ENCODE results near the gene ISCA2.

ISCA2 gene

DNA sequence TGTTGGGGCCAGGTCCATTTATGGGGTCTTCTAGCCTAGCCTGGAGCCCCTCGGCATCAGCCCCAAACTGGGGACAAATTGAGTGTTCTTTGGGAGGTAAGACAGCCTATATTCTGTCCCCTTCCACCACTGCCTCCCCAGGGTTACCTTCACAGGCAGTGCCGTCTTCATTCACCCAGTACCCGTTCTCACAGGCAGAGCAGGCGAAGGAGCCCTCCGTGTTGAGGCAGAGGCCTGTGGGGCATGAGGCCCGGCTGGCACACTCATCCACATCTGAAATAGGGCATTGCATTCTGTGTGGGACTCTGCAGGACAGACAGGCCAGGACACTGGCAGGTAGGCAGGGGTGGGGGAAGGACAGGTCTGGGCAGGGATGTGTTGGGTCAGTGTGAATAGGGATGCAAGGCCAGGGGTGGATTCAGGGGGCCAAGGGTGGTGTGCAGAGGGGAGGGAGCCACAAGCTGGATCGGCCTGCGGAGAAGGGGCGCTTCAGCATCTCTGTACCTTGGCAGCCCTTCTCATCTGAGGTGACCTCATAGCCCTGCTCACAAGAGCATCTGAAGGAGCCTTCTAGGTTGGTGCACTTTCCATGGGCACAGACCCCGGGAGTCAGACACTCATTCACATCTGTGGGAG, 16.1 kb downstream of the ISCA2 start:
- no peak overlapping the region for H3K4me3 ChIP-seq (replicated peaks in 1 of 2; ENCODE audit: low read depth in 2 of 2, low read length in 2 of 2)
- DNase-seq (ENCODE audit: low read depth in 2 of 2) = no peak
- TF ChIP-seq, protein P1, sequence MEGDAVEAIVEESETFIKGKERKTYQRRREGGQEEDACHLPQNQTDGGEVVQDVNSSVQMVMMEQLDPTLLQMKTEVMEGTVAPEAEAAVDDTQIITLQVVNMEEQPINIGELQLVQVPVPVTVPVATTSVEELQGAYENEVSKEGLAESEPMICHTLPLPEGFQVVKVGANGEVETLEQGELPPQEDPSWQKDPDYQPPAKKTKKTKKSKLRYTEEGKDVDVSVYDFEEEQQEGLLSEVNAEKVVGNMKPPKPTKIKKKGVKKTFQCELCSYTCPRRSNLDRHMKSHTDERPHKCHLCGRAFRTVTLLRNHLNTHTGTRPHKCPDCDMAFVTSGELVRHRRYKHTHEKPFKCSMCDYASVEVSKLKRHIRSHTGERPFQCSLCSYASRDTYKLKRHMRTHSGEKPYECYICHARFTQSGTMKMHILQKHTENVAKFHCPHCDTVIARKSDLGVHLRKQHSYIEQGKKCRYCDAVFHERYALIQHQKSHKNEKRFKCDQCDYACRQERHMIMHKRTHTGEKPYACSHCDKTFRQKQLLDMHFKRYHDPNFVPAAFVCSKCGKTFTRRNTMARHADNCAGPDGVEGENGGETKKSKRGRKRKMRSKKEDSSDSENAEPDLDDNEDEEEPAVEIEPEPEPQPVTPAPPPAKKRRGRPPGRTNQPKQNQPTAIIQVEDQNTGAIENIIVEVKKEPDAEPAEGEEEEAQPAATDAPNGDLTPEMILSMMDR (IDR thresholded peaks at IDR 0.05; ENCODE audit: low read depth, low read length) = no peak

DNA sequence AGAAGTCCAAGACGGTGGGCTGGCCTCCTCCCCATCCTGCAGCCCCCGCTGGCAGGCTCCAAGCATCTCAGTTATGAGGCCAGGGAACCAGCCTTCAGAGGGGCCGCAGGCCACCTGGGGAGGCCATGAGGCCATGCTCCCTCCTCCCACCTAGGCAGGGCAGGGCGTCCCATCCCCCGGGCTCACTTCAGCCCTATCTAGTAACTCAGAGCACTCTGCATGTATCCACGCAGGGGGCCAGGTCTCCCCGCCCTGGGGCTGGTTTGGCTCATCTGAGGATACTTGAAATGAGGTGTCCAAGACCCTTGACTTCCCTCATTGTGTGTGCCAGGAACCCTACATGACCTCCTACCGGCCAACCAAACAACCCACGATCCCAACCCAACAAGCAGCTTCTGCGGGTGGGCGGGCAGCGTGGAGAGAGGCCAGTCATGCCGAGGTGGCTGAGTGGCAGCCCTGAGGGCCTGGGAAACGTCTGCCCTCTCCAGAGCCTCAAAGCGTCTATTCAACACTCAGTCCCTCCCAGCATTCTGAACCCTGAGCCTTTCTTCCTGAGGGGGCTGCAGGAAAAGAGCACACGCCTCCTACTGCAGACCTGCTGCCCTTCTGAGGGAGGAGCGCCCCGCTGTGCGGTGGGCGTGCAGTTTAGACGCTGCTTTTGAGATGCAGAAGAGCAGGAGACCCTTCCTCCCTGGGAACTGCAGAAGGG, 16.8 kb downstream of the ISCA2 start:
- no peak overlapping the region for H3K4me3 ChIP-seq (replicated peaks in 1 of 2; ENCODE audit: low read depth in 2 of 2, low read length in 2 of 2)
- peak; percentile 45 to 49 for DNase-seq (ENCODE audit: low read depth in 2 of 2)

DNA sequence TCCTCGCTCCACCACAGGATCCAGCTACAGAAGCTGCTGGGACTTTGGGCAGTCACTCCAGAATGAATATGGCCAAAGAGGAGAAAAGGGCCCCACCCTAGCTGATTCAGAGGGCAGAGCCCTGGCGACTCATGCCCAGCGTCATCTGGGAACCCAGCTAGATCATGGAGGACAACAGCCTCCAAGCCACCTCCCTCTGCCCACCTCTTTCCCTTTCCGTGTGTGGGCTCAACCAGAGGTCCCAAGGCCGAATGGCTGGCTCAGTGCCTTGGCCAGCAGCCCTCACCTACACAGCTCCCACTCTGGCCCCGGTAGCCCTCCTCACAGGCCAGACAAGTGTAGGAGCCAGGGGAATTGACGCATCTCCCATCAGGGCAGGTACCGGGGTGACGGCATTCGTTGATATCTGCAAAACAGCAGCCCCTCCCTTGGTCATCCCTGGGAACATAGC, 17.4 kb downstream of the ISCA2 start:
- TF ChIP-seq, protein P1 (IDR thresholded peaks at IDR 0.05; ENCODE audit: low read depth, low read length) = no peak
- no peak overlapping the region for H3K4me3 ChIP-seq (replicated peaks in 1 of 2; ENCODE audit: low read depth in 2 of 2, low read length in 2 of 2)
- DNase-seq (ENCODE audit: low read depth in 2 of 2) = peak; percentile 37 to 81

More for the DNA sequence above, 16.8 kb downstream of the ISCA2 start:
- TF ChIP-seq, protein P1 (IDR thresholded peaks at IDR 0.05; ENCODE audit: low read depth, low read length) = no peak

DNA sequence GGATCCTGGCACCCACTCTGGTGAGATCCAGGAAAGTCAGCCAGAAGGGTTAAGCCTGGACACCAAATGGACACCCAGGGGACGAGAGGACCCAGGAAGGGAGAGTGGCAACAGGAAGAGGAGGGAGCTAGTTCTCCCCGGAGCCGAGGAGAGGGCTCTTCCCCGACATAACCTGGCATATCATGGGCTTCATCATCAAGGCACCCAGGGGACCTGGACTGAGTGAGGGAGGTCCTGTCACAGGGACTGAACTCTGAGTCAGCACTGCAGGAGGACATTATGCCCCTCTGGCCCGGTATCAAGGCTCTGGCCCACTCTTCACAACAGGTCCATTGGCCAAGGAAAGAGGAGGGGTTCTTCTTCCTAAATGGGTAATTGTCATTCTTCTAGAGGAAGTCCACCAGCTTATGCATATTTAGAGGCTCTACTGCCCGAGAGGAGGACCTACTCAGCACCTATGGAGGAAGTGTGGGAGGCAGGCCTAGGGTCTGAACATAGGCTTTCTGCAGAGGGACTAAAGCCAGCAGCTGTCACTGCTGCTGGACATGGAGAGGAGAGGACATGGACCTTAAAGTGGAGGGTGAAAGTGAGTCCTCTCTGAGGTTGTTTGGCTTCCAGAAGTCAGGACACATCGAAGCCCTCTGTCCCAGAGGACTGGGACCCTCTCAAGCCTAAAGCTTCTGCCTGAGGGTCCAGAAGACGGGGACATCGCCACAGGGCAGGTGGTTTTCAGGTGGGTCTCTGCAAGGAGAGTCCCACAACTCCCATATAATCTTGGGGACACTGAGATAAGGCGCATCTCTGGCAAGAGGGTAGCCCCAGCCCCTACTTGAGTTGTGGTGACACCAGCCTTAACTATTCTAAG, 18.6 kb downstream of the ISCA2 start:
- no peak overlapping the region for H3K4me3 ChIP-seq (replicated peaks in 1 of 2; ENCODE audit: low read depth in 2 of 2, low read length in 2 of 2)
- DNase-seq (ENCODE audit: low read depth in 2 of 2) = no peak
- TF ChIP-seq, protein P1 (IDR thresholded peaks at IDR 0.05; ENCODE audit: low read depth, low read length) = no peak

- DNase-seq (ENCODE audit: low read depth in 2 of 2) = peak; percentile 67 to 70
- H3K4me3 ChIP-seq (replicated peaks in 1 of 2; ENCODE audit: low read depth in 2 of 2, low read length in 2 of 2) = no peak overlapping the region
- TF ChIP-seq, protein P1 (IDR thresholded peaks at IDR 0.05; ENCODE audit: low read depth, low read length) = no peak
These were observed 20.9 kb downstream of the ISCA2 start for GRCh38 chr14:74514471-74514941.

GRCh38 chr14:74515891-74516412, 22.4 kb downstream of the ISCA2 start:
- no peak for DNase-seq (ENCODE audit: low read depth in 2 of 2)
- H3K4me3 ChIP-seq (replicated peaks in 1 of 2; ENCODE audit: low read depth in 2 of 2, low read length in 2 of 2) = no peak overlapping the region
- TF ChIP-seq, protein P1 (IDR thresholded peaks at IDR 0.05; ENCODE audit: low read depth, low read length) = no peak

All from cardiac fibroblast (primary cell).